HK-2 (cell line): ENCODE measurements around the gene B4GALT1.
"Not testable (repeated sequence)": the region's sequence is repeated elsewhere in the genome, so short reads cannot be mapped to it uniquely, and the experiment has no call there.

Experiments
- DNase-seq: peaks from one replicate; pipeline ENCODE4 v3.0.0-alpha.2; 2018; ENCODE audit not compliant: unreplicated experiment

Gene B4GALT1

GRCh38 chr9:33103501-33104281 lies 63.4 kb downstream of the B4GALT1 start:
- DNase-seq: no peak

GRCh38 chr9:33102551-33103210 lies 64.5 kb downstream of the B4GALT1 start:
- DNase-seq: no peak

- DNase-seq: peak; percentile 71
These were observed 65.8 kb downstream of the B4GALT1 start for GRCh38 chr9:33101104-33101951.

- no peak for DNase-seq
These were observed 67.4 kb downstream of the B4GALT1 start for GRCh38 chr9:33099754-33100153.

GRCh38 chr9:33097192-33097591 lies 69.9 kb downstream of the B4GALT1 start:
- DNase-seq: no peak

GRCh38 chr9:33092634-33093033 lies 74.5 kb downstream of the B4GALT1 start:
- DNase-seq: no peak

- DNase-seq: not testable (repeated sequence)
These were observed 81.5 kb downstream of the B4GALT1 start for GRCh38 chr9:33085672-33086071.

GRCh38 chr9:33082538-33083326 lies 84.4 kb downstream of the B4GALT1 start:
- DNase-seq: no peak

- no peak for DNase-seq
These were observed 85.0 kb downstream of the B4GALT1 start for GRCh38 chr9:33082128-33082527.

- DNase-seq: no peak
These were observed 85.8 kb downstream of the B4GALT1 start for GRCh38 chr9:33081128-33081851.

GRCh38 chr9:33080534-33080933 lies 86.6 kb downstream of the B4GALT1 start:
- no peak for DNase-seq

GRCh38 chr9:33076046-33077004 lies 90.8 kb downstream of the B4GALT1 start, which contains the start of gene SMU1:
TSS of gene SMU1 (minus strand) at chr9:33076674. CDS start at chr9:33076608, 66 bp downstream.
- peak; percentile 92 for DNase-seq

GRCh38 chr9:33068991-33069390 lies 98.1 kb downstream of the B4GALT1 start:
- DNase-seq: no peak

GRCh38 chr9:33065157-33066076 lies 101.7 kb downstream of the B4GALT1 start:
- no peak for DNase-seq
